ENCODE results near the gene ORAI3.
"Not testable (repeated sequence)": the region's sequence is repeated elsewhere in the genome, so short reads cannot be mapped to it uniquely, and the experiment has no call there.

ORAI3 gene

GRCh38 chr16:30924076-30924912, 24.6 kb upstream of the ORAI3 start:
- no peak for DNase-seq (ENCODE audit: low read depth in 2 of 2)

GRCh38 chr16:30924913-30925631, 23.8 kb upstream of the ORAI3 start:
- DNase-seq (ENCODE audit: low read depth in 2 of 2), result no peak

GRCh38 chr16:30925632-30925987, 23.3 kb upstream of the ORAI3 start:
- DNase-seq (ENCODE audit: low read depth in 2 of 2), result no peak

GRCh38 chr16:30925995-30926811, 22.7 kb upstream of the ORAI3 start:
- DNase-seq (ENCODE audit: low read depth in 2 of 2), result no peak

- DNase-seq (ENCODE audit: low read depth in 2 of 2), result no peak
These were observed 21.7 kb upstream of the ORAI3 start for GRCh38 chr16:30926937-30927788.

- DNase-seq (ENCODE audit: low read depth in 2 of 2), result peak in 1 of 2 donors; percentile 36
These were observed 21.0 kb upstream of the ORAI3 start for GRCh38 chr16:30927789-30928378.

DNA sequence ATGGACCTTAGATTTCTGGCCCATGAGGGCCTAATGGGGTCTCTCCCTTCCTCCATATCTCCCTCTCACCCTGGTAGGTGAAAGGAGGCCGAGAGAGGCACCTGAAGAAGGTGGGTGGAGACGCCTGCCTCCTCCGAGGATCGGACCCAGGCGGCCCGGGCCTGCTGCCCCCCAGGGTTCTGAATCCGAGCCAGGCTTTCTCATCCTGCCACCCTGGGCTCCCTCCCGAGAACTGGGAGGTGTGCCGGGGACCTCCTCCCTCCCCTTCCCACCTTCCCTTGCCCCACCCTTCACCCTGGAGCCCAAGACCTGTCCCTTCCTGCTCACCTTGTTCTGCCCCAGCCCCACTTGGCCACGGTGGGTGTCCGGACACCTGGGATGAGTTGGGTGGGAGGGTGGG, 20.5 kb upstream of the ORAI3 start:
- DNase-seq (ENCODE audit: low read depth in 2 of 2), result no peak

- DNase-seq (ENCODE audit: low read depth in 2 of 2), result no peak
These were observed 19.7 kb upstream of the ORAI3 start for GRCh38 chr16:30929167-30929566.

GRCh38 chr16:30930160-30930571, 18.7 kb upstream of the ORAI3 start:
- DNase-seq (ENCODE audit: low read depth in 2 of 2), result no peak

GRCh38 chr16:30931068-30931650, 17.7 kb upstream of the ORAI3 start:
- no peak for DNase-seq (ENCODE audit: low read depth in 2 of 2)

GRCh38 chr16:30934827-30935557, 13.9 kb upstream of the ORAI3 start:
- no peak for DNase-seq (ENCODE audit: low read depth in 2 of 2)

GRCh38 chr16:30937692-30938091, 11.2 kb upstream of the ORAI3 start:
- DNase-seq (ENCODE audit: low read depth in 2 of 2), result no peak

DNA sequence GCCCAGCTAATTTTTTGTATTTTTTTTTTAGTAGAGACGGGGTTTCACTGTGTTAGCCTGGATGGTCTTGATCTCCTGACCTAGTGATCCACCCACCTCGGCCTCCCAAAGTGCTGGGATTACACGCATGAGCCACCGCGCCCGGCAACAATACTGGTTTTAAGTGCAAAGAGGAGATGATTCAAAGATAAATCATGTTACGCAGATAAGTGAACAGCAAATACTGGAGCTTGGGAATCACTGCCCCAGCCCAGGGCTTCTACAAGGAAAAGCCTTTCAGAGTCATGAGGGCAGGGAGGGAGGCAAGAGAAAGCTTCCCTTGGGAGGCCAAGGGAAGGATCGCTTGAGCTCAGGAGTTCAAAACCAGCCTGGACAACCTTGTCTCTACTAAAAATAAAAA, 9.3 kb upstream of the ORAI3 start:
- DNase-seq (ENCODE audit: low read depth in 2 of 2), result not testable (repeated sequence)

DNA sequence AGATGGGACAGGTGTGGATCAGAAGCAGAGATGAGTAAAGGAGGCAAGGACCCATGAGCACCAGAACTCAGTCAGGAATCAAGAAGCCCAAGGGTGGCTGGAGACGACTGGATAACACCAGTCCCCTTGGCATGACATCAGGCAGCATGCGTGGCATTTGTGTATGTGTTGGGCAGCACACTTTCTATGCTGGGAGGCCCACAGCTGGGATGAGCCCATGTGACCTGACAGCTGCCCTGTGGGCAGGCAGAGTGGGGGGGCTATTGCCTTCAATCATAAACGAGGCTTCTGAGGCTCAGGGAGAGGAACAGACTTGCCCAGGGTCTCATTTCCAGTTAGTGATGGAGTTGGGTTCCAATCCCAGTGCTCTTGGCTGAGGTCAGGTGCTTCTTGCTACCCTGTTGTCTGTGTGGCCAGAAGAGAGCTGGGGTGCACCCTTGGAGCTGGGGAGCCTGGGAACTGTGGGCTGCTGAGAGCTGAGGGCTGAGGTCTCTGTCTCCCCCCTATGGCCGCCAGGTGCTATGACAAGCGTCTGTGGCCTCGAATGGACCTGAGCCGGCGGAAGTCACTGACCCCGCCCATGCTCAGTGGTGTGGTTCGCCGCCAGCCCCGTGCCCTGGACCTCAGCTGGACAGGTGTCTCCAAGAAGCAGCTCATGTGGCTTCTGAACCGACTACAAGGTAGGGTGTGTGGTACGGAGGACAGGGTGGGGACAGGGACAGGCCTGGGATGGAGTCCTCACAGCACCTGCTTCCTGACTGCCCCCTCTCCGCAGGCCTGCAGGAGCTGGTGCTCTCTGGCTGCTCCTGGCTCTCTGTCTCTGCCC, 7.1 kb upstream of the ORAI3 start:
- DNase-seq (ENCODE audit: low read depth in 2 of 2), result peak; percentile 43 to 47

- DNase-seq (ENCODE audit: low read depth in 2 of 2), result no peak
These were observed 6.5 kb upstream of the ORAI3 start for GRCh38 chr16:30942426-30942806.

GRCh38 chr16:30944352-30944751, 4.5 kb upstream of the ORAI3 start:
- DNase-seq (ENCODE audit: low read depth in 2 of 2), result no peak

- DNase-seq (ENCODE audit: low read depth in 2 of 2), result no peak
These were observed 2.0 kb upstream of the ORAI3 start for GRCh38 chr16:30946671-30947540.

DNA sequence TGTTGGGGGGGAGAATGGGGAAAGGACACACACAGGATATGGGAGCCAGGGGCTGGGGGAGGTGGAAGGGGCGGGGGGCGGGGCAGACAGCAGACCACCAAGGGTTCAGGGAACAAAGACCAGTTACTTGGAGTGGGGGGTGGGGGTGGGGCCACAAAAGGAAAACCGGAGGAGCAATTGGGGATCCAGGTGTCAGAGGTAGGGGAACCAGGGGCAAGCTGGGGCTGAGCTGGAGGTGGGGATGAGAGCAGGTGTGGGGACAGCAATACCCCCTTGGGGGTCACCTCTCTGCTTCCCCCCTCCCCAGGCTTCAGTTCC, 1.4 kb upstream of the ORAI3 start:
- no peak for DNase-seq (ENCODE audit: low read depth in 2 of 2)
